Breast epithelium (tissue), 4 donors: ENCODE data around the gene C1QB. TPM values are rescaled to one million over a fixed set of nuclear protein-coding genes. Genes with fewer than 3 reads are reported as not detected.

Experiments used
- DNase-seq, 2 donors: peaks; one replicate each; pipeline ENCODE4 v3.0.0-alpha.2; 2019; ENCODE audit warnings: low spot score in 2 of 2
- H3K27ac ChIP-seq, 2 donors: fragments of 200-600 bp; sonication (generic) in 1 of 2; one replicate each; pipeline ENCODE4 v1.5.1; 2016 to 2019; ENCODE audit warnings: mild to moderate bottlenecking in 1 of 2
- H3K27me3 ChIP-seq, 2 donors: fragments of 200-600 bp; sonication (generic) in 1 of 2; one replicate each; pipeline versions ENCODE4 v1.5.1 to v1.6.0; 2017 to 2019; ENCODE audit warnings: control low read depth in 1 of 2, mild to moderate bottlenecking in 1 of 2
- H3K36me3 ChIP-seq: fragments of 200-600 bp; one replicate; pipeline ENCODE4 v1.5.1; 2019
- H3K4me1 ChIP-seq, 2 donors: fragments of 200-600 bp; sonication (generic); one replicate each; pipeline ENCODE4 v1.5.1; 2016 to 2019; ENCODE audit warnings: control low read depth in 1 of 2
- H3K4me3 ChIP-seq, 3 donors: fragments of 200-600 bp; sonication (generic); 1 replicate in 2 of 3; 2 replicates in 1 of 3; pipeline ENCODE4 v1.5.1; 2016 to 2019; ENCODE audit warnings: mild to moderate bottlenecking in 3 of 3, moderate library complexity in 2 of 3
- H3K9me3 ChIP-seq, 2 donors: fragments of 200-600 bp; sonication (generic) in 1 of 2; one replicate each; pipeline ENCODE4 v1.5.1; 2016 to 2019; ENCODE audit warnings: control low read depth in 1 of 2
- CTCF ChIP-seq, 3 donors: fragments of 450-650 bp; IDR thresholded peaks; one replicate each; pipeline ENCODE4 v1.5.1; 2016 to 2017; ENCODE audit warnings: antibody characterized with exemption in 3 of 3, mild to moderate bottlenecking in 3 of 3, moderate library complexity in 3 of 3
- POLR2A ChIP-seq: fragments of 450-650 bp; IDR thresholded peaks from one replicate; pipeline ENCODE4 v1.6.1; 2016; ENCODE audit warnings: antibody characterized with exemption, mild to moderate bottlenecking, moderate library complexity
- POLR2AphosphoS5 ChIP-seq, 3 donors: sonication (generic); formaldehyde crosslinking; IDR thresholded peaks; one replicate each; pipeline ENCODE4 v1.6.1; 2017; ENCODE audit warnings: antibody characterized with exemption in 3 of 3
- intact Hi-C: fragments of 100-400 bp; cut with DNase I; formaldehyde crosslinking; loops from one replicate; pipeline ENCODE4 v1.15.1; 2023; ENCODE audit warnings: low total_unique reads
- total RNA-seq, 3 donors: library from RNA; depleted of rRNA; stranded (reverse); fragments of >200 nt; gene quantifications; one replicate each; pipeline ENCODE4 v1.1.0, GENCODE V29; 2016

C1QB gene
- total RNA-seq, 3 donors from 2014 or later: 172 to 706 (median 330) TPM

GRCh38 chr1:22616571-22616970 lies 36.5 kb upstream of the C1QB start:
- intact Hi-C loops: no loop called here
- TF ChIP-seq POLR2AphosphoS5 (IDR thresholded peaks at IDR 0.05): no peak
- TF ChIP-seq CTCF (IDR thresholded peaks at IDR 0.05): no peak
- no peak for TF ChIP-seq POLR2A

GRCh38 chr1:22618056-22618455 lies 35.0 kb upstream of the C1QB start:
- Histone ChIP-seq H3K9me3 (no peaks in the 10 kb centered on the region), H3K27ac (no peak overlapping the region), H3K4me1 (no peaks in the 10 kb centered on the region), H3K27me3 (peaks cover 0 to 83% of the 10 kb centered on the region in 2 donors), H3K4me3 (no peak overlapping the region), H3K36me3 (no peaks in the 10 kb centered on the region)
- DNase-seq: no peak
- intact Hi-C loops: no loop called here
- TF ChIP-seq POLR2A: no peak
- no peak for TF ChIP-seq CTCF (IDR thresholded peaks at IDR 0.05)
- TF ChIP-seq POLR2AphosphoS5 (IDR thresholded peaks at IDR 0.05): no peak

More at GRCh38 chr1:22616571-22616970, 36.5 kb upstream of the C1QB start:
- Histone ChIP-seq H3K27me3 (peaks cover 0 to 88% of the 10 kb centered on the region in 2 donors), H3K4me1 (no peaks in the 10 kb centered on the region), H3K9me3 (no peaks in the 10 kb centered on the region), H3K4me3 (no peak overlapping the region), H3K27ac (no peak overlapping the region), H3K36me3 (no peaks in the 10 kb centered on the region)
- DNase-seq: no peak

- intact Hi-C loops: no loop called here
These were observed 33.8 kb upstream of the C1QB start for GRCh38 chr1:22619252-22619651.

GRCh38 chr1:22619798-22620197 lies 33.2 kb upstream of the C1QB start:
- DNase-seq: no peak
- no peaks in the 10 kb centered on the region for H3K9me3 ChIP-seq
- no peak for TF ChIP-seq POLR2A
- no peak for TF ChIP-seq POLR2AphosphoS5 (IDR thresholded peaks at IDR 0.05)
- TF ChIP-seq CTCF (IDR thresholded peaks at IDR 0.05): no peak
- no peak overlapping the region for H3K27ac ChIP-seq
- no peaks in the 10 kb centered on the region for H3K4me1 ChIP-seq
- no peak overlapping the region for H3K4me3 ChIP-seq
- H3K27me3 ChIP-seq: peaks cover 0 to 85% of the 10 kb centered on the region in 2 donors
- no peaks in the 10 kb centered on the region for H3K36me3 ChIP-seq
- intact Hi-C loops: no loop called here

More at GRCh38 chr1:22619252-22619651, 33.8 kb upstream of the C1QB start:
- no peak overlapping the region for H3K4me3 ChIP-seq
- no peaks in the 10 kb centered on the region for H3K9me3 ChIP-seq
- DNase-seq: no peak
- H3K27ac ChIP-seq: no peak overlapping the region
- peaks cover 0 to 84% of the 10 kb centered on the region in 2 donors for H3K27me3 ChIP-seq
- no peaks in the 10 kb centered on the region for H3K36me3 ChIP-seq
- TF ChIP-seq POLR2A (no peak), POLR2AphosphoS5 (IDR thresholded peaks at IDR 0.05) (no peak), CTCF (IDR thresholded peaks at IDR 0.05) (no peak)
- no peaks in the 10 kb centered on the region for H3K4me1 ChIP-seq

- Histone ChIP-seq H3K27me3 (peaks cover 0 to 85% of the 10 kb centered on the region in 2 donors), H3K36me3 (no peaks in the 10 kb centered on the region), H3K27ac (no peak overlapping the region), H3K9me3 (no peaks in the 10 kb centered on the region), H3K4me3 (no peak overlapping the region), H3K4me1 (no peaks in the 10 kb centered on the region)
- intact Hi-C loops: no loop called here
- DNase-seq: no peak
- TF ChIP-seq CTCF (IDR thresholded peaks at IDR 0.05): no peak
- TF ChIP-seq POLR2AphosphoS5 (IDR thresholded peaks at IDR 0.05): no peak
- no peak for TF ChIP-seq POLR2A
These were observed 31.3 kb upstream of the C1QB start for GRCh38 chr1:22621761-22622160.
